CD4-positive, alpha-beta memory T cell (primary cell): ENCODE measurements around the gene GPR161. TPM values are rescaled to one million over a fixed set of nuclear protein-coding genes. Genes with fewer than 3 reads are reported as not detected.

Experiments
- polyA plus RNA-seq, 2 donors: library from polyadenylated mRNA; unstranded; fragments of 300-500 nt; fragmentation: Illumina TruSeq; gene quantifications; one replicate each; pipeline ENCODE4 v1.2.3, GENCODE V29; 2021
- total RNA-seq, 2 experiments: library from RNA; stranded (reverse); gene quantifications; one replicate each; pipeline ENCODE4 v1.2.3, GENCODE V29; 2021

Gene GPR161
- total and polyA plus RNA-seq, 4 experiments from 2014 or later = 0.09 to 0.12 (median 0.10) TPM; not detected in 1

Other genes starting within 250 kb of the GPR161 start
- gene ADCY10, start 222.8 kb downstream of the GPR161 start, total RNA-seq = under 1 TPM; 0.61 to 0.96 TPM
- not detected for gene ADCY10, start 222.8 kb downstream of the GPR161 start, polyA plus RNA-seq
- 10 to 100 TPM; 28.3 to 29.2 TPM for gene DCAF6, start 200.2 kb downstream of the GPR161 start, total RNA-seq
- gene DCAF6, start 200.2 kb downstream of the GPR161 start, polyA plus RNA-seq = 10 to 100 TPM in 1 of 2 donors, 1 to 10 TPM in 1; 8.1 to 14.3 TPM
- 10 to 100 TPM; 30.8 to 33.2 TPM for gene MPC2, start 199.9 kb downstream of the GPR161 start, total RNA-seq
- 100 to 1,000 TPM in 1 of 2 donors, 10 to 100 TPM in 1; 87.7 to 123 TPM for gene MPC2, start 199.9 kb downstream of the GPR161 start, polyA plus RNA-seq
- gene TIPRL, start 42.0 kb upstream of the GPR161 start, total RNA-seq = 10 to 100 TPM; 23.8 to 28.3 TPM
- 10 to 100 TPM; 36.3 to 37.8 TPM for gene TIPRL, start 42.0 kb upstream of the GPR161 start, polyA plus RNA-seq
- gene SFT2D2, start 89.1 kb upstream of the GPR161 start, total RNA-seq = 10 to 100 TPM; 61.7 to 63.2 TPM
- 10 to 100 TPM; 13.6 to 40.8 TPM for gene SFT2D2, start 89.1 kb upstream of the GPR161 start, polyA plus RNA-seq
- 1 to 10 TPM; 3.6 to 4.3 TPM for gene TBX19, start 143.9 kb upstream of the GPR161 start, total RNA-seq
- 1 to 10 TPM; 1.3 to 2.5 TPM for gene TBX19, start 143.9 kb upstream of the GPR161 start, polyA plus RNA-seq